Endodermal cell (in vitro differentiated cells): ENCODE results near the gene EPHA4. TPM values are rescaled to one million over a fixed set of nuclear protein-coding genes. Genes with fewer than 3 reads are reported as not detected.

ENCODE experiments used
- DNase-seq: peaks from one replicate; pipeline ENCODE4 v3.0.0-alpha.2; 2017
- H3K27ac ChIP-seq: 2 replicates; pipeline ENCODE4 v1.5.1; 2013; ENCODE audit warnings: mild to moderate bottlenecking, low read depth, low read length, moderate library complexity
- H3K27me3 ChIP-seq: 2 replicates; pipeline ENCODE4 v1.6.1; 2013; ENCODE audit warnings: mild to moderate bottlenecking, low read length, moderate library complexity; ENCODE audit not compliant: insufficient read depth, control insufficient read depth, poor library complexity, severe bottlenecking
- H3K36me3 ChIP-seq: 2 replicates; pipeline ENCODE4 v1.7.0; 2013; ENCODE audit warnings: mild to moderate bottlenecking, low read length, moderate library complexity; ENCODE audit not compliant: control insufficient read depth, insufficient read depth
- H3K4me1 ChIP-seq: one replicate; pipeline ENCODE4 v1.7.0; 2013; ENCODE audit warnings: low read length; ENCODE audit not compliant: control insufficient read depth, insufficient read depth
- H3K4me3 ChIP-seq: 2 replicates; pipeline ENCODE4 v1.5.1; 2013; ENCODE audit warnings: mild to moderate bottlenecking, low read length, moderate library complexity
- H3K9ac ChIP-seq: 2 replicates; pipeline ENCODE4 v1.6.1; 2013; ENCODE audit warnings: mild to moderate bottlenecking, low read length, moderate library complexity; ENCODE audit not compliant: poor library complexity, severe bottlenecking; ENCODE audit errors: extremely low read depth
- H3K9me3 ChIP-seq: 2 replicates; pipeline ENCODE4 v1.6.1; 2013; ENCODE audit warnings: mild to moderate bottlenecking, low read length, moderate library complexity; ENCODE audit not compliant: control insufficient read depth
- H3K27ac Mint-ChIP-seq: 2 replicates; pipeline ENCODE4 v1.8.0; 2020; ENCODE audit warnings: mixed read lengths
- H3K27me3 Mint-ChIP-seq: 2 replicates; pipeline ENCODE4 v1.8.0; 2021; ENCODE audit warnings: mild to moderate bottlenecking, mixed read lengths; ENCODE audit not compliant: insufficient read depth
- H3K36me3 Mint-ChIP-seq: 2 replicates; pipeline ENCODE4 v1.8.0; 2020; ENCODE audit warnings: low read depth, mixed read lengths
- H3K4me1 Mint-ChIP-seq: 2 replicates; pipeline ENCODE4 v1.8.0; 2020; ENCODE audit warnings: mixed read lengths
- H3K4me3 Mint-ChIP-seq: 2 replicates; pipeline ENCODE4 v1.8.0; 2020; ENCODE audit warnings: mild to moderate bottlenecking, moderate library complexity, mixed read lengths
- H3K9me3 Mint-ChIP-seq: 2 replicates; pipeline ENCODE4 v1.8.0; 2020; ENCODE audit warnings: mild to moderate bottlenecking, mixed read lengths
- WGBS, 2 experiments: methylation state at CpG; one replicate each; pipeline versions ENCODE4 v1.1.5 to v1.1.7; 2013; ENCODE audit warnings: missing lambda C conversion rate in 2 of 2, mixed read lengths in 1 of 2; ENCODE audit not compliant: insufficient coverage in 1 of 2, insufficient read length in 1 of 2; 5-methylcytosine and 5-hydroxymethylcytosine counted together
- total RNA-seq, 2 donors: library from RNA; stranded (reverse); fragmentation: NEBNext Ultra II Directional in 1 of 2; extraction: Animal tissue kit (Norgen Biotek cat#: 25700) in 1 of 2; gene quantifications; 2 replicates in 1 of 2; 3 replicates in 1 of 2; pipeline ENCODE4 v1.2.1, GENCODE V29; 2021
- TF ChIP-seq, protein P1 (sequence below): fragments of 200-600 bp; sonication (generic); conservative IDR thresholded peaks from 2 replicates; pipeline ENCODE4 v1.5.0; 2021; ENCODE audit warnings: antibody characterized with exemption, mild to moderate bottlenecking

Gene EPHA4
- total RNA-seq, 2 donors from 2014 or later = 74.1 to 87.3 TPM

DNA sequence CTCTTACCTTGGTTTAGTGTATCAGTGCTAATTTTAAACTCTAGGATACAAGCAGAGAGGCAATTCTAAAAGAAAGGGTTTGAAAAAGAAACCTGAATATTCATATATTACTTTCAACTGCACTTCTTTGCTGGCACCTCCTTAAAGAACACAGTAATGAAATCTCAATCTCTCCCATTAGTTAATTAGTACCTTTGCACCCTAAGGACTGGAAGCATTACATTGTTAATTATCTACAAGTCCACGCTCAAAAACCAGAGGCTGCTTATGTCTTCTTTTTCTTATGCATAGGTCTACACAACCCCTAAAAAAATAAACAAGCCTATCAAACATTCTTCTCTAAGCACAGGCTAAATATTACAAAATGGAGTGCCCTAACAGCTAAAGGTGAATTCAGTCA lies 20.2 kb downstream of the EPHA4 start:
- DNase-seq = no peak
- Mint-ChIP-seq H3K27me3 (no peaks in the 10 kb centered on the region), H3K27ac (no peak overlapping the region), H3K4me1 (peaks cover 45% of the 10 kb centered on the region), H3K4me3 (no peak overlapping the region), H3K36me3 (peaks cover 18% of the 10 kb centered on the region), H3K9me3 (peaks cover 4% of the 10 kb centered on the region)
- Histone ChIP-seq H3K4me1 (peaks cover 28% of the 10 kb centered on the region), H3K27ac (no peak overlapping the region), H3K9ac (no peak overlapping the region), H3K9me3 (peaks cover 14% of the 10 kb centered on the region), H3K4me3 (peak overlapping the region; percentile 16), H3K27me3 (no peaks in the 10 kb centered on the region), H3K36me3 (peaks cover 30% of the 10 kb centered on the region)
- 82 to 100% methylated on average over 1 of the region's 1 CpG for WGBS, 2 experiments
- TF ChIP-seq, protein P1, sequence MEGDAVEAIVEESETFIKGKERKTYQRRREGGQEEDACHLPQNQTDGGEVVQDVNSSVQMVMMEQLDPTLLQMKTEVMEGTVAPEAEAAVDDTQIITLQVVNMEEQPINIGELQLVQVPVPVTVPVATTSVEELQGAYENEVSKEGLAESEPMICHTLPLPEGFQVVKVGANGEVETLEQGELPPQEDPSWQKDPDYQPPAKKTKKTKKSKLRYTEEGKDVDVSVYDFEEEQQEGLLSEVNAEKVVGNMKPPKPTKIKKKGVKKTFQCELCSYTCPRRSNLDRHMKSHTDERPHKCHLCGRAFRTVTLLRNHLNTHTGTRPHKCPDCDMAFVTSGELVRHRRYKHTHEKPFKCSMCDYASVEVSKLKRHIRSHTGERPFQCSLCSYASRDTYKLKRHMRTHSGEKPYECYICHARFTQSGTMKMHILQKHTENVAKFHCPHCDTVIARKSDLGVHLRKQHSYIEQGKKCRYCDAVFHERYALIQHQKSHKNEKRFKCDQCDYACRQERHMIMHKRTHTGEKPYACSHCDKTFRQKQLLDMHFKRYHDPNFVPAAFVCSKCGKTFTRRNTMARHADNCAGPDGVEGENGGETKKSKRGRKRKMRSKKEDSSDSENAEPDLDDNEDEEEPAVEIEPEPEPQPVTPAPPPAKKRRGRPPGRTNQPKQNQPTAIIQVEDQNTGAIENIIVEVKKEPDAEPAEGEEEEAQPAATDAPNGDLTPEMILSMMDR = no peak

DNA sequence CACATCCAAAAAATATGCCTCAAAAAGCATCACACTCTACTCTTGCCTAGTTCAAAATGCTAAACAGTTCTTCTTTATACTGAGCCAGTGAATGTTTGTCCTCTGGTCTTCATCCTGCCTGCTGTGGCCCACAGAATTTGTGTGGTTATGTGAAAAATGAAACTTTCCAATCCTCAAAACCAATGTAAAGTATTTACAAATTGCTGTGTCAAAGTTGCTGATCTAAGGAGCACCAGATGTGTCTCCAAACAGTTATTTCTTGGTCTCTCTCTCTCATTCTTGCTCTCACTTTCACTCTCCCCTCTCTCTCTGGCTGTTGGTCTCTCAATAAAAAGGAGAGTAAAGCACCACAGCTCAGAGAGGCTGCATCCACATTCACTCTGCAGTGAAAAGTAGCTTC lies 23.0 kb downstream of the EPHA4 start:
- peaks cover 14% of the 10 kb centered on the region for H3K9me3 ChIP-seq
- Mint-ChIP-seq H3K4me3 (no peak overlapping the region), H3K27ac (no peak overlapping the region), H3K4me1 (peaks cover 35% of the 10 kb centered on the region), H3K27me3 (no peaks in the 10 kb centered on the region), H3K36me3 (peaks cover 29% of the 10 kb centered on the region), H3K9me3 (peaks cover 4% of the 10 kb centered on the region)
- H3K36me3 ChIP-seq = peaks cover 32% of the 10 kb centered on the region
- TF ChIP-seq, protein P1 = no peak
- no peak overlapping the region for H3K9ac ChIP-seq
- DNase-seq = no peak
- no peaks in the 10 kb centered on the region for H3K27me3 ChIP-seq
- peaks cover 16% of the 10 kb centered on the region for H3K4me1 ChIP-seq
- no peak overlapping the region for H3K27ac ChIP-seq
- no peak overlapping the region for H3K4me3 ChIP-seq

DNA sequence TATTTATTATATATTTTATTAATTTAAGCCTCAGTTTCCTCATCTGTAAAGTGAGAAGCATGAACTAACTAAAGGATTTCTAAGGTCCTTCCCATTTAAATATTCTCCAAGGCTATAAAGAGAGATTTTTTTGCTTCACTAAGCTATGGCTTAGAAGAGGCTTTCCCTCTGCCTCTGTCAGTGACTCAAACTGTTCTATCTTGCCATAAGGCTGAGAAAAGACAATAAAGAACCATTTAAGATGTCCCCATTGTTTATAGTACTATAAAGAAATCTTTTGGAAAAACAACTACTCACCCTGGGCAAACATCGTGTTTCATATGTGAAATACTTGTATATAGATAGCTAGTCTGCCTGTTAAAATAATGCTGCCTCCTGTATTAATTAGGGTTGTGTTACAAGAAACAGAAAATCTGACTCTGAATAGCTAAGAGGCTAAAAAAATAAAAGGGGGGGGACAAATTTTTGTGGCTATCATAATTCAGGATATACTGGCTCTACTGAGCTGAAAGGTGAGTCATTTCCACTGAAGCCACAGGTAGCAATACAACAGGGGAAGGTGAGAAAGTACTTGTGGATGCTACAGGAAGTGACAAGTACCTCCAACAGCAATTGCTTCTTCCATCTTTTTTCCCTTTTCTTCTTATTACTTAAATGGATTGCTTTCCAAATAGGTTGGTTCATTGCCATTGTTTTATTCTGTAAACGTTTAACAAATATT lies 25.4 kb downstream of the EPHA4 start:
- no peak overlapping the region for H3K4me3 Mint-ChIP-seq
- Histone ChIP-seq H3K4me3 (no peak overlapping the region), H3K9ac (no peak overlapping the region), H3K9me3 (peaks cover 14% of the 10 kb centered on the region), H3K27ac (no peak overlapping the region), H3K36me3 (peaks cover 30% of the 10 kb centered on the region), H3K27me3 (no peaks in the 10 kb centered on the region), H3K4me1 (no peaks in the 10 kb centered on the region)
- H3K36me3 Mint-ChIP-seq = peaks cover 29% of the 10 kb centered on the region
- peaks cover 4% of the 10 kb centered on the region for H3K9me3 Mint-ChIP-seq
- H3K27ac Mint-ChIP-seq = no peak overlapping the region
- no peaks in the 10 kb centered on the region for H3K27me3 Mint-ChIP-seq
- TF ChIP-seq, protein P1 = no peak
- DNase-seq = no peak
- WGBS, 2 experiments = 98% methylated on average over 2 of the region's 2 CpGs; no CpG with 5 or more reads in 1 of the 2 experiments
- peaks cover 14% of the 10 kb centered on the region for H3K4me1 Mint-ChIP-seq
